IMR-90 (cell line): ENCODE measurements around the gene PAPPA. TPM values are rescaled to one million over a fixed set of nuclear protein-coding genes. Genes with fewer than 3 reads are reported as not detected.

ENCODE experiments used
- ATAC-seq: fragments of 200-7000 bp; cut with Tn5 transposase; 2 replicates; pipeline ENCODE4 v1.9.1; 2020; ENCODE audit warnings: low read depth, mild to moderate bottlenecking, moderate library complexity
- BruUV-seq: library from RNA; stranded (reverse); fragments of 400-500 nt; replicated peaks from 2 replicates; lab custom pipeline; 2021; lab: Mats Ljungman, UMichigan
- CTCF ChIA-PET: fragments of 300-600 bp; formaldehyde crosslinking; extraction: SDS; loops from one replicate; lab custom pipeline; 2021; ENCODE audit warnings: antibody characterized with exemption; lab: Yijun Ruan, JAX
- POLR2A ChIA-PET: fragments of 300-600 bp; sonication (Branson Sonifier 250); formaldehyde crosslinking; loops from one replicate; lab custom pipeline; 2022; ENCODE audit warnings: antibody characterized with exemption; ENCODE audit not compliant: unreplicated experiment; lab: Charles Lee
- DNase-seq: peaks from one replicate; pipeline ENCODE4 v3.0.0; 2013
- H2AFZ ChIP-seq: replicated peaks from 2 replicates; pipeline ENCODE3; 2013; ENCODE audit warnings: low read length, mild to moderate bottlenecking; ENCODE audit not compliant: poor library complexity
- H2AK5ac ChIP-seq: 2 replicates; pipeline ENCODE4 v1.6.1; 2013; ENCODE audit warnings: low read depth, low read length, inconsistent platforms
- H2AK9ac ChIP-seq: replicated peaks from 2 replicates; pipeline ENCODE3; 2013; ENCODE audit warnings: mild to moderate bottlenecking, low read depth, low read length, moderate library complexity; ENCODE audit not compliant: poor library complexity
- H2BK120ac ChIP-seq: 2 replicates; pipeline ENCODE4 v1.6.1; 2013; ENCODE audit warnings: low read depth, low read length, inconsistent platforms
- H2BK15ac ChIP-seq: 3 replicates; pipeline ENCODE4 v1.6.1; 2013; ENCODE audit warnings: low read depth, low read length, inconsistent platforms
- H2BK20ac ChIP-seq: 2 replicates; pipeline ENCODE4 v1.6.1; 2013; ENCODE audit warnings: low read depth, mild to moderate bottlenecking, inconsistent platforms, low read length, moderate library complexity
- H2BK5ac ChIP-seq: 2 replicates; pipeline ENCODE4 v1.6.1; 2013; ENCODE audit warnings: mild to moderate bottlenecking, low read depth, low read length, inconsistent platforms; ENCODE audit not compliant: poor library complexity, severe bottlenecking
- H3K14ac ChIP-seq: replicated peaks from 2 replicates; pipeline ENCODE4 v1.6.1; 2013; ENCODE audit warnings: low read depth, low read length, inconsistent platforms
- H3K18ac ChIP-seq: 2 replicates; pipeline ENCODE4 v1.6.1; 2013; ENCODE audit warnings: low read depth, low read length, control low read depth
- H3K23ac ChIP-seq: 2 replicates; pipeline ENCODE4 v1.6.1; 2013; ENCODE audit warnings: low read depth, low read length, inconsistent platforms
- H3K27ac ChIP-seq: 2 replicates; pipeline ENCODE4 v1.5.1; 2013; ENCODE audit warnings: mild to moderate bottlenecking, control low read depth, low read length; ENCODE audit not compliant: insufficient read depth
- H3K27me3 ChIP-seq: 2 replicates; pipeline ENCODE4 v1.6.1; 2013; ENCODE audit warnings: low read length; ENCODE audit not compliant: control insufficient read depth, insufficient read depth
- H3K36me3 ChIP-seq: 2 replicates; pipeline ENCODE4 v1.6.1; 2013; ENCODE audit warnings: low read length, mixed read lengths; ENCODE audit not compliant: control insufficient read depth, insufficient read depth
- H3K4ac ChIP-seq: 2 replicates; pipeline ENCODE4 v1.6.1; 2013; ENCODE audit warnings: low read depth, low read length, inconsistent platforms
- H3K4me1 ChIP-seq: 2 replicates; pipeline ENCODE4 v1.6.1; 2013; ENCODE audit warnings: low read length, mixed read lengths; ENCODE audit not compliant: control insufficient read depth, insufficient read depth
- H3K4me2 ChIP-seq: 2 replicates; pipeline ENCODE4 v1.6.1; 2013; ENCODE audit warnings: low read depth, mild to moderate bottlenecking, control low read depth, low read length, moderate library complexity
- H3K4me3 ChIP-seq: 2 replicates; pipeline ENCODE4 v1.5.1; 2013; ENCODE audit warnings: low read depth, mild to moderate bottlenecking, control low read depth, low read length, moderate library complexity; ENCODE audit not compliant: insufficient read depth
- H3K56ac ChIP-seq: 2 replicates; pipeline ENCODE4 v1.6.1; 2013; ENCODE audit warnings: low read length, inconsistent platforms; ENCODE audit not compliant: insufficient read depth; ENCODE audit errors: extremely low read depth
- H3K79me1 ChIP-seq, 2 experiments: 2 replicates each; pipeline ENCODE4 v1.6.1; 2013; ENCODE audit warnings: low read length in 2 of 2, inconsistent platforms in 1 of 2, low read depth in 1 of 2
- H3K9ac ChIP-seq: 2 replicates; pipeline ENCODE4 v1.6.1; 2013; ENCODE audit warnings: low read depth, low read length, control low read depth
- H3K9me1 ChIP-seq: 2 replicates; pipeline ENCODE4 v1.6.1; 2013; ENCODE audit warnings: low read length, inconsistent platforms; ENCODE audit not compliant: insufficient read depth
- H3K9me3 ChIP-seq: 2 replicates; pipeline ENCODE4 v1.6.1; 2013; ENCODE audit warnings: low read length; ENCODE audit not compliant: control insufficient read depth, insufficient read depth
- H4K20me1 ChIP-seq: 2 replicates; pipeline ENCODE4 v1.6.1; 2013; ENCODE audit warnings: low read length, inconsistent platforms; ENCODE audit not compliant: insufficient read depth
- H4K5ac ChIP-seq: 2 replicates; pipeline ENCODE4 v1.6.1; 2013; ENCODE audit warnings: mild to moderate bottlenecking, low read depth, low read length, control low read depth
- H4K8ac ChIP-seq, 2 experiments: 2 replicates each; pipeline ENCODE4 v1.6.1; 2013; ENCODE audit warnings: low read depth in 2 of 2, low read length in 2 of 2, control low read depth in 1 of 2, inconsistent platforms in 1 of 2
- H4K91ac ChIP-seq: 2 replicates; pipeline ENCODE4 v1.6.1; 2013; ENCODE audit warnings: low read depth, low read length, inconsistent platforms; ENCODE audit not compliant: insufficient read depth
- CEBPB ChIP-seq: IDR thresholded peaks from 2 replicates; pipeline ENCODE4 v1.6.1; 2012; ENCODE audit warnings: low read depth, low read length, improper control_type of control experiment
- MAZ ChIP-seq: IDR thresholded peaks from 2 replicates; pipeline ENCODE4 v1.6.1; 2012; ENCODE audit warnings: low read depth, mild to moderate bottlenecking, low read length, improper control_type of control experiment, moderate library complexity, borderline replicate concordance
- WGBS, 2 experiments: methylation state at CpG; one replicate each; pipeline versions ENCODE4 v1.1.5 to v1.1.7; 2013; ENCODE audit warnings: missing lambda C conversion rate in 2 of 2; ENCODE audit not compliant: insufficient read length in 1 of 2; ENCODE audit errors: extremely low coverage in 2 of 2; 5-methylcytosine and 5-hydroxymethylcytosine counted together
- dilution Hi-C: fragments of 300-500 bp; cut with HindIII; formaldehyde crosslinking; loops from one replicate; pipeline ENCODE4 v1.14.3; 2018; ENCODE audit warnings: low sequenced_read_pairs; ENCODE audit not compliant: unreplicated experiment
- in situ Hi-C: fragments of 300-500 bp; cut with MboI; formaldehyde crosslinking; loops from 3 replicates; pipeline ENCODE4 v1.14.3; 2019; ENCODE audit warnings: low sequenced_read_pairs, inconsistent platforms, mixed read lengths
- intact Hi-C: fragments of 100-400 bp; cut with micrococcal nuclease; formaldehyde crosslinking; loops from 2 replicates; pipeline ENCODE4 v1.10.0; 2022
- polyA plus RNA-seq, 3 experiments: library from polyadenylated mRNA; depleted of rRNA; stranded (reverse); fragments of >200 nt; gene quantifications; 2 replicates each; pipeline ENCODE4 v1.2.3, GENCODE V29; 2012; ENCODE audit warnings: low replicate concordance in 1 of 3
- total RNA-seq: library from RNA; depleted of rRNA; stranded (reverse); fragments of >200 nt; gene quantifications from 2 replicates; pipeline ENCODE4 v1.2.3, GENCODE V29; 2012

PAPPA gene
- total and polyA plus RNA-seq, 2 of the 4 experiments (the other 2 are of a cell fraction): 8.3 to 12.4 TPM

DNA sequence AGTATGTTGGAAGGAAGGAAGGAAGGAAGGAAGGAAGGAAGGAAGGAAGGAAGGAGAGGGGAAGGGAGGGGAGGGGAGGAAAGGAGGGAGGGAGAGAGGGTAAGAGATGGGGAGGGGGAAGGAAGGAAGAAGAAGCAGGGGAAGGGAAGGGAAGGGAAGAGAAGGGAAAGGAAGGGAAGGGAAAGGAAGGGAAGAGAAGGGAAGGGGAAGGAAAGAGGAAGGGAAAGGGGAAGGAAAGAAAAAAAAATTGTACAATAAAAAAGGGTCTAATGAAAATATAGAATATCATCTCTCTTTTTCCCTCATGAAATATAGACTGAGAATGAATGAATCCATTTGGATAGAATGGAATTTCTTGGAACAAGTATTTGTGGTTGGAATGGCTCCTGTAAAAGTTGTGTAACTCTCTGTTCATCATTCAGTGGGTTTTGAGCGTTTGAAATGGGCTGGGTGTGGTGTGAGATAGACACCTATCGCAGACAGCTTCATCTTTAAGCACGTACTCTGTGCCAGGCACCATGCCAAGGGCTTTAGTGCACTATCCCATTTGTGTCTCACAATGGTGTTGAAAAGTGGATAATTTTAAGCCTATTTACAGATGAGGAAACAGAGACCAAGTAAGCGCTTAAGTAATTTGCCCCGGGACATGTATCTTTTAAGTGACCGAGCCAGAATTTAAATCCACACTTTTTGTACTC, 11.6 kb upstream of the PAPPA start:
- Histone ChIP-seq H4K5ac (no peak overlapping the region), H3K9me1 (no peaks in the 10 kb centered on the region; the same call in 1 of the 2 replicates), H2AFZ (no peak overlapping the region), H2AK9ac (no peak overlapping the region), H3K9ac (no peak overlapping the region), H4K8ac (no peak overlapping the region), H2AK5ac (no peak overlapping the region), H3K4me1 (peaks cover 4% of the 10 kb centered on the region; the same call in 1 of the 2 replicates), H3K4me2 (no peak overlapping the region), H3K23ac (no peak overlapping the region), H2BK15ac (no peak overlapping the region), H3K14ac (no peak overlapping the region), H4K91ac (no peak overlapping the region), H3K27ac (no peak overlapping the region), H3K9me3 (no peaks in the 10 kb centered on the region), H2BK120ac (peak overlapping the region; percentile 9; the same call in 1 of the 2 replicates), H2BK20ac (peak overlapping the region; percentile 13; the same call in 1 of the 2 replicates), H3K4me3 (no peak overlapping the region), H3K79me1 (no peaks in the 10 kb centered on the region), H3K18ac (no peak overlapping the region), H3K56ac (no peak overlapping the region), H3K4ac (no peak overlapping the region), H3K27me3 (no peaks in the 10 kb centered on the region), H4K20me1 (no peaks in the 10 kb centered on the region), H2BK5ac (no peak overlapping the region), H3K36me3 (no peaks in the 10 kb centered on the region)
- intact Hi-C loops (no loop called here), in situ Hi-C loops (no loop called here), dilution Hi-C loops (no loop called here)
- ATAC-seq (no peak), DNase-seq (no peak)
- ChIA-PET POLR2A (interaction anchor here (0.5 kb wide), 1 partner anchor 11 kb away, joined by 8 read pairs; the partner anchor contains the start of gene PAPPA), CTCF (no interaction called here)
- peak; percentile 27; the same call in 1 of the 2 replicates for TF ChIP-seq CEBPB
- no peak for TF ChIP-seq MAZ
- BruUV-seq: no TSS peak
- WGBS, 2 experiments: no CpG with 5 or more reads among the region's 6 CpGs
